HepG2 (cell line): ENCODE data around the gene SH3D19. TPM values are rescaled to one million over a fixed set of nuclear protein-coding genes. Genes with fewer than 3 reads are reported as not detected.
A peak's percentile ranks its signal among the peaks of the same experiment; 100 is the strongest.

Experiments
- ATAC-seq: fragments of 200-7000 bp; cut with Tn5 transposase; 3 replicates; pipeline ENCODE4 v1.9.1; 2020; ENCODE audit warnings: mild to moderate bottlenecking, moderate library complexity
- BruUV-seq: library from RNA; stranded (reverse); fragments of 400-500 nt; replicated peaks from 2 replicates; lab custom pipeline; 2021; lab: Mats Ljungman, UMichigan
- CTCF ChIA-PET: fragments of 300-600 bp; formaldehyde crosslinking; extraction: SDS; loops from one replicate; lab custom pipeline; 2021; ENCODE audit warnings: low total read pairs, inconsistent platforms, low intra/inter-chr PET ratio; lab: Yijun Ruan, JAX
- POLR2A ChIA-PET: fragments of 350-600 bp; sonication (Branson Sonifier 250); formaldehyde crosslinking; loops from one replicate; lab custom pipeline; 2020; ENCODE audit warnings: antibody characterized with exemption, inconsistent platforms; lab: Yijun Ruan, JAX
- DNase-seq: peaks from one replicate; pipeline ENCODE4 v3.0.0-alpha.2; 2015; ENCODE audit warnings: low spot score
- FAIRE-seq: peaks from 3 replicates; lab custom pipeline; 2011; peaks lifted over from hg19 to GRCh38; lab: Jason Lieb, UNC
- H2AFZ ChIP-seq: one replicate; pipeline ENCODE4 v1.6.1; 2011; ENCODE audit warnings: low read length, inconsistent platforms
- H3K27ac ChIP-seq: fragments of 300-600 bp; 3 replicates; pipeline ENCODE4 v1.8.0; 2011; ENCODE audit warnings: mixed run types, mild to moderate bottlenecking, mixed read lengths, low read length, inconsistent platforms; ENCODE audit not compliant: insufficient read depth; ENCODE audit errors: extremely low read length
- H3K27me3 ChIP-seq, 2 experiments: fragments of 200-600 bp in 1 of 2; 2 replicates in 1 of 2; 3 replicates in 1 of 2; pipeline versions ENCODE4 v1.6.0 to v1.8.0; 2011; ENCODE audit warnings: low read length in 2 of 2, mild to moderate bottlenecking in 2 of 2, moderate library complexity in 2 of 2, inconsistent platforms in 1 of 2; ENCODE audit not compliant: insufficient read depth in 2 of 2, control insufficient read depth in 1 of 2
- H3K36me3 ChIP-seq, 2 experiments: fragments of 200-600 bp in 1 of 2; replicated peaks in 1 of 2; 2 replicates in 1 of 2; 3 replicates in 1 of 2; pipeline versions ENCODE4 v1.5.1 to v1.8.0; 2011; ENCODE audit warnings: low read length in 2 of 2, inconsistent platforms in 1 of 2; ENCODE audit not compliant: insufficient read depth in 2 of 2, control insufficient read depth in 1 of 2
- H3K4me1 ChIP-seq: 2 replicates; pipeline ENCODE4 v1.5.1; 2012; ENCODE audit warnings: low read length, inconsistent platforms; ENCODE audit not compliant: insufficient read depth
- H3K4me2 ChIP-seq: 2 replicates; pipeline ENCODE4 v1.6.0; 2011; ENCODE audit warnings: low read depth, low read length, inconsistent platforms
- H3K4me3 ChIP-seq, 3 experiments: fragments of 200-600 bp in 1 of 3; sonication (generic), shearing (Covaris generic) in 1 of 3; replicated peaks in 1 of 3; 2 replicates each; pipeline ENCODE4 v1.5.1; 2011 to 2016; ENCODE audit warnings: low read length in 3 of 3, inconsistent platforms in 2 of 3, low read depth in 2 of 3, mild to moderate bottlenecking in 2 of 3, control low read depth in 1 of 3, mixed read lengths in 1 of 3; ENCODE audit not compliant: insufficient read depth in 1 of 3
- H3K79me2 ChIP-seq: one replicate; pipeline ENCODE4 v1.6.1; 2011; ENCODE audit warnings: low read length, inconsistent platforms; ENCODE audit not compliant: insufficient read depth
- H3K9ac ChIP-seq: 2 replicates; pipeline ENCODE4 v1.6.0; 2011; ENCODE audit warnings: mild to moderate bottlenecking, low read depth, low read length, inconsistent platforms; ENCODE audit not compliant: insufficient read depth
- H3K9me3 ChIP-seq: 2 replicates; pipeline ENCODE4 v1.5.1; 2012; ENCODE audit warnings: mild to moderate bottlenecking, low read length
- H4K20me1 ChIP-seq: 2 replicates; pipeline ENCODE4 v1.6.0; 2011; ENCODE audit warnings: inconsistent platforms, mild to moderate bottlenecking, low read length, moderate library complexity; ENCODE audit not compliant: insufficient read depth
- GZF1 ChIP-seq: sonication (generic); formaldehyde crosslinking; IDR thresholded peaks from 2 replicates; pipeline ENCODE4 v1.5.1; 2020; ENCODE audit warnings: mild to moderate bottlenecking, missing genetic modification reagents
- HNRNPUL1 ChIP-seq: fragments of 200-400 bp; formaldehyde crosslinking; IDR thresholded peaks from 2 replicates; pipeline ENCODE4 v1.6.1; 2017; ENCODE audit warnings: low read depth, mild to moderate bottlenecking, low read length, moderate library complexity
- ISL2 ChIP-seq: sonication (generic); formaldehyde crosslinking; IDR thresholded peaks from 2 replicates; pipeline ENCODE4 v1.5.0; 2020; ENCODE audit warnings: missing genetic modification reagents
- ISX ChIP-seq: sonication (generic); formaldehyde crosslinking; conservative IDR thresholded peaks from 2 replicates; pipeline ENCODE4 v1.5.0; 2020; ENCODE audit warnings: missing genetic modification reagents
- PAWR ChIP-seq: sonication (generic); formaldehyde crosslinking; IDR thresholded peaks from 2 replicates; pipeline ENCODE4 v1.4.0; 2020; ENCODE audit warnings: missing genetic modification reagents, mild to moderate bottlenecking, borderline replicate concordance
- PCBP1 ChIP-seq: fragments of 200-400 bp; formaldehyde crosslinking; IDR thresholded peaks from 2 replicates; pipeline ENCODE4 v1.6.1; 2017; ENCODE audit warnings: mild to moderate bottlenecking, low read depth, low read length, borderline replicate concordance
- PITX1 ChIP-seq: sonication (generic); formaldehyde crosslinking; IDR thresholded peaks from 2 replicates; pipeline ENCODE4 v1.5.1; 2020; ENCODE audit warnings: mild to moderate bottlenecking, missing genetic modification reagents
- SUZ12 ChIP-seq: fragments of 150-350 bp; IDR thresholded peaks from 2 replicates; pipeline ENCODE4 v1.6.1; 2014; ENCODE audit warnings: low read depth, low read length
- SYNCRIP ChIP-seq: fragments of 200-400 bp; formaldehyde crosslinking; IDR thresholded peaks from 2 replicates; pipeline ENCODE4 v1.6.1; 2018; ENCODE audit warnings: mild to moderate bottlenecking, low read depth, low read length; ENCODE audit not compliant: insufficient read depth
- TFE3 ChIP-seq: IDR thresholded peaks from 2 replicates; pipeline ENCODE4 v1.6.1; 2016
- ZNF24 ChIP-seq: fragments of 450-650 bp; IDR thresholded peaks from 2 replicates; pipeline ENCODE4 v1.6.1; 2017; ENCODE audit warnings: antibody characterized with exemption, mild to moderate bottlenecking
- ZNF549 ChIP-seq: sonication (generic); formaldehyde crosslinking; IDR thresholded peaks from 2 replicates; pipeline ENCODE4 v1.5.0; 2020; ENCODE audit warnings: missing genetic modification reagents
- ZNF570 ChIP-seq: sonication (generic); formaldehyde crosslinking; IDR thresholded peaks from 2 replicates; pipeline ENCODE4 v1.4.0; 2020; ENCODE audit warnings: mild to moderate bottlenecking, missing genetic modification reagents, borderline replicate concordance
- WGBS: methylation state at CpG from one replicate; pipeline ENCODE4 v1.1.6; 2017; ENCODE audit warnings: low lambda C conversion rate; 5-methylcytosine and 5-hydroxymethylcytosine counted together
- in situ Hi-C: cut with HindIII; loops from 2 replicates; pipeline ENCODE4 v1.10.0; 2017; ENCODE audit warnings: low pct_unique_long_range_greater_than_20kb; ENCODE audit not compliant: extremely low pct_ligation_motif_present
- intact Hi-C: fragments of 100-400 bp; cut with micrococcal nuclease; formaldehyde crosslinking; loops from one replicate; pipeline ENCODE4 v1.10.0; 2022; ENCODE audit not compliant: unreplicated experiment
- polyA plus RNA-seq, 8 experiments: library from polyadenylated mRNA; depleted of rRNA in 3 of 8; stranded (reverse) in 7 of 8; unstranded in 1 of 8; fragments of >200 nt; fragmentation: Illumina TruSeq in 4 of 8; extraction: Trizol in 4 of 8; gene quantifications; 2 replicates each; pipeline versions ENCODE4 v1.2.1 to v1.2.3, GENCODE V29; 2011 to 2016; ENCODE audit warnings: low read depth in 4 of 8, missing spikeins in 1 of 8, mixed read lengths in 1 of 8; ENCODE audit not compliant: insufficient read depth in 1 of 8
- total RNA-seq, 5 experiments: library from RNA; depleted of rRNA; stranded (reverse); fragments of >200 nt; fragmentation: Illumina TruSeq; extraction: Trizol; gene quantifications; 2 replicates each; pipeline ENCODE4 v1.2.3, GENCODE V29; 2016; ENCODE audit warnings: low read depth in 1 of 5
- TF ChIP-seq, protein P1 (sequence below): sonication (generic); formaldehyde crosslinking; IDR thresholded peaks from 2 replicates; pipeline ENCODE4 v1.5.0; 2020; ENCODE audit warnings: mild to moderate bottlenecking, missing genetic modification reagents

Gene SH3D19
- total and polyA plus RNA-seq, 2 of the 13 experiments (the other 11 are each of a cell fraction or from before 2014, with no cell fraction given) = 31.2 to 38.0 TPM

GRCh38 chr4:151153585-151153984 is 171.8 kb downstream of the SH3D19 start (continued):
- TF ChIP-seq PAWR (CRISPR knock-in tag) = no peak
- TF ChIP-seq ISL2 (CRISPR knock-in tag) = no peak
- TF ChIP-seq PITX1 (CRISPR knock-in tag) = no peak
- TF ChIP-seq ZNF24 = no peak
- TF ChIP-seq GZF1 (CRISPR knock-in tag) = no peak
- TF ChIP-seq ZNF570 (CRISPR knock-in tag) = no peak
- TF ChIP-seq SYNCRIP = no peak
- TF ChIP-seq ISX = no peak
- TF ChIP-seq, all 625 proteins: peak for 0

DNA sequence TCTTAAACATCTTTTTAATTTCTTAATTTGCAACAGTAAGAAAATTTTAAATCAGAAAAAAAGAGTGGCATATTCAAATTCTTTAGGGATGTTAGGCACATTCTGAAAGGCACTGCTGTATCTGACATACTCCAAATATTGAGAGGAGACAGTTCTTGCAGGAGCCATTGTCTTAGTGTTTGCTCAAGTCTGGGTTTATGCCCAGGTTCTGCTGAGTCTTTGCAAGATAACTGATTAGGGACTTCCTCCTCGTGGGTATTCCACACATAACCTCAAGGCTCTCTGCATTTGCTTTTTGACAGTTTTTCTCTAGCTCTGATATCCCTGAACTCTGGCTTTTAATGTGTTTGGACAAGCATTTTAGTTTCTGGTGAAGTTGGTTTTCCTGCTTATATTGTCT is 173.4 kb downstream of the SH3D19 start:
- no peak overlapping the region for H3K4me2 ChIP-seq
- intact Hi-C loops = no loop called here
- DNase-seq (no peak), FAIRE-seq (no peak), ATAC-seq (no peak)
- no peaks in the 10 kb centered on the region for H3K9me3 ChIP-seq
- H3K79me2 ChIP-seq = no peaks in the 10 kb centered on the region
- no peak overlapping the region for H3K27ac ChIP-seq
- no peaks in the 10 kb centered on the region for H3K27me3 ChIP-seq
- H4K20me1 ChIP-seq = no peaks in the 10 kb centered on the region
- H3K4me3 ChIP-seq = no peak overlapping the region
- H3K9ac ChIP-seq = no peak overlapping the region
- TSS peak; percentile 13 for BruUV-seq
- no peak overlapping the region for H2AFZ ChIP-seq
- in situ Hi-C loops = no loop called here
- CTCF ChIA-PET = no interaction called here
- H3K36me3 ChIP-seq = peaks cover 8 to 51% of the 10 kb centered on the region in 2 experiments; a peak in 4 of 5 replicates
- no peak for TF ChIP-seq PCBP1
- no peak for TF ChIP-seq SUZ12
- no peak for TF ChIP-seq ZNF549
- no peak for TF ChIP-seq HNRNPUL1
- TF ChIP-seq TFE3 = no peak
- TF ChIP-seq, protein P1, sequence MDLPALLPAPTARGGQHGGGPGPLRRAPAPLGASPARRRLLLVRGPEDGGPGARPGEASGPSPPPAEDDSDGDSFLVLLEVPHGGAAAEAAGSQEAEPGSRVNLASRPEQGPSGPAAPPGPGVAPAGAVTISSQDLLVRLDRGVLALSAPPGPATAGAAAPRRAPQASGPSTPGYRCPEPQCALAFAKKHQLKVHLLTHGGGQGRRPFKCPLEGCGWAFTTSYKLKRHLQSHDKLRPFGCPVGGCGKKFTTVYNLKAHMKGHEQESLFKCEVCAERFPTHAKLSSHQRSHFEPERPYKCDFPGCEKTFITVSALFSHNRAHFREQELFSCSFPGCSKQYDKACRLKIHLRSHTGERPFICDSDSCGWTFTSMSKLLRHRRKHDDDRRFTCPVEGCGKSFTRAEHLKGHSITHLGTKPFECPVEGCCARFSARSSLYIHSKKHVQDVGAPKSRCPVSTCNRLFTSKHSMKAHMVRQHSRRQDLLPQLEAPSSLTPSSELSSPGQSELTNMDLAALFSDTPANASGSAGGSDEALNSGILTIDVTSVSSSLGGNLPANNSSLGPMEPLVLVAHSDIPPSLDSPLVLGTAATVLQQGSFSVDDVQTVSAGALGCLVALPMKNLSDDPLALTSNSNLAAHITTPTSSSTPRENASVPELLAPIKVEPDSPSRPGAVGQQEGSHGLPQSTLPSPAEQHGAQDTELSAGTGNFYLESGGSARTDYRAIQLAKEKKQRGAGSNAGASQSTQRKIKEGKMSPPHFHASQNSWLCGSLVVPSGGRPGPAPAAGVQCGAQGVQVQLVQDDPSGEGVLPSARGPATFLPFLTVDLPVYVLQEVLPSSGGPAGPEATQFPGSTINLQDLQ (CRISPR knock-in tag) = no peak
- POLR2A ChIA-PET = interaction anchor here (1.1 kb wide), 1 partner anchor 173 kb away, joined by 3 read pairs; the partner anchor contains the start of gene SH3D19
- no peaks in the 10 kb centered on the region for H3K4me1 ChIP-seq
- WGBS = 31% methylated on average over 1 of the region's 1 CpG
